Fibroblast of lung (primary cell): Measurements from ENCODE around the gene PTEN.

ENCODE experiments used
- EZH2 ChIP-seq: IDR thresholded peaks from 2 replicates; pipeline ENCODE4 v1.5.1; 2012; ENCODE audit warnings: low read length, control low read depth, mild to moderate bottlenecking; ENCODE audit errors: missing control alignments
- TF ChIP-seq, protein P1 (sequence below), 2 donors: IDR thresholded peaks in 1 of 2; conservative IDR thresholded peaks in 1 of 2; 1 replicate in 1 of 2; 2 replicates in 1 of 2; pipeline ENCODE4 v1.5.1; 2011 to 2012; ENCODE audit warnings: low read length in 2 of 2, control low read depth in 1 of 2, inconsistent platforms in 1 of 2, low read depth in 1 of 2, mild to moderate bottlenecking in 1 of 2

DNA sequence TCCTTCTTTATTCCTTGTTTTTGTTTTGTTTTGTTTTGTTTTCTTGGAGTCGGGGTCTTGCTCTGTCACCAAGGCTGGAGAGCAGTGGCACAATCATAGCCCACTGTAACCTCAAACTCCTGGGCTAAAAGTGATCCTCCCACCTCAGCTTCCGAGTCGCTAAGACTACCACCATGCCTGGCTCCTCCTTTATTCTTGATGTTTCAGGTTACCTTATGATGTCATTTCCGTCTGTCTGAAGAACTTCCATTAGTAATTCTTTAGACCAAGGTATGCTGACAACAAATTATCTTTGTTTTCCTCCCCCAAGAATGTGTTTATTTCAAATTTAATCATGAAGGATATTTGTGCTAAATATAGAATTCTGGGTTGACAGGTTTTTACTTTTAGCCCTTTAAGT lies 27.3 kb upstream of the PTEN start:
- TF ChIP-seq, protein P1, sequence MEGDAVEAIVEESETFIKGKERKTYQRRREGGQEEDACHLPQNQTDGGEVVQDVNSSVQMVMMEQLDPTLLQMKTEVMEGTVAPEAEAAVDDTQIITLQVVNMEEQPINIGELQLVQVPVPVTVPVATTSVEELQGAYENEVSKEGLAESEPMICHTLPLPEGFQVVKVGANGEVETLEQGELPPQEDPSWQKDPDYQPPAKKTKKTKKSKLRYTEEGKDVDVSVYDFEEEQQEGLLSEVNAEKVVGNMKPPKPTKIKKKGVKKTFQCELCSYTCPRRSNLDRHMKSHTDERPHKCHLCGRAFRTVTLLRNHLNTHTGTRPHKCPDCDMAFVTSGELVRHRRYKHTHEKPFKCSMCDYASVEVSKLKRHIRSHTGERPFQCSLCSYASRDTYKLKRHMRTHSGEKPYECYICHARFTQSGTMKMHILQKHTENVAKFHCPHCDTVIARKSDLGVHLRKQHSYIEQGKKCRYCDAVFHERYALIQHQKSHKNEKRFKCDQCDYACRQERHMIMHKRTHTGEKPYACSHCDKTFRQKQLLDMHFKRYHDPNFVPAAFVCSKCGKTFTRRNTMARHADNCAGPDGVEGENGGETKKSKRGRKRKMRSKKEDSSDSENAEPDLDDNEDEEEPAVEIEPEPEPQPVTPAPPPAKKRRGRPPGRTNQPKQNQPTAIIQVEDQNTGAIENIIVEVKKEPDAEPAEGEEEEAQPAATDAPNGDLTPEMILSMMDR (conservative IDR thresholded peaks at IDR 0.05 in 1 of 2, IDR thresholded peaks at IDR 0.05 in 1 of 2; ENCODE audit: low read depth in 1 of 2, low read length in 2 of 2), result no peak
- no peak for TF ChIP-seq EZH2
